GM12865 (cell line): ENCODE data around the gene SLC12A6.

Experiments used
- DNase-seq: peaks from one replicate; pipeline ENCODE4 v3.0.0; 2010; ENCODE audit warnings: low read depth
- H3K4me3 ChIP-seq: 2 replicates; pipeline ENCODE4 v1.5.1; 2011; ENCODE audit warnings: mild to moderate bottlenecking, low read depth, low read length, control low read depth
- CTCF ChIP-seq: IDR thresholded peaks from 2 replicates; pipeline ENCODE4 v1.5.1; 2011; ENCODE audit warnings: low read length, control low read depth, low read depth, inconsistent platforms; ENCODE audit not compliant: insufficient read depth; ENCODE audit errors: missing control alignments

The SLC12A6 gene

GRCh38 chr15:34223904-34224596 lies 113.5 kb downstream of the SLC12A6 start:
- DNase-seq: peak; percentile 20
- TF ChIP-seq CTCF: no peak
- peak overlapping the region; percentile 90 for H3K4me3 ChIP-seq

- H3K4me3 ChIP-seq: no peak overlapping the region
- no peak for DNase-seq
- no peak for TF ChIP-seq CTCF
Observed at GRCh38 chr15:34217587-34218225, 119.9 kb downstream of the SLC12A6 start.

- no peak for TF ChIP-seq CTCF
- DNase-seq: no peak
Observed at GRCh38 chr15:34216527-34217270, 120.9 kb downstream of the SLC12A6 start.

GRCh38 chr15:34214135-34214534 lies 123.4 kb downstream of the SLC12A6 start:
- no peak for TF ChIP-seq CTCF
- no peak overlapping the region for H3K4me3 ChIP-seq
- DNase-seq: no peak

More at GRCh38 chr15:34216527-34217270, 120.9 kb downstream of the SLC12A6 start:
- no peak overlapping the region for H3K4me3 ChIP-seq

- no peak for TF ChIP-seq CTCF
- H3K4me3 ChIP-seq: no peak overlapping the region
- no peak for DNase-seq
Observed at GRCh38 chr15:34213690-34214089, 123.9 kb downstream of the SLC12A6 start.

- peak; percentile 82 for TF ChIP-seq CTCF
- H3K4me3 ChIP-seq: peak within 1 kb of the TSS; percentile 98
- DNase-seq: peak; percentile 97
Observed at GRCh38 chr15:34209421-34210282, 127.9 kb downstream of the SLC12A6 start, which contains the start of gene KATNBL1. TSS of gene KATNBL1 (minus strand) at chr15:34210096. CDS start at chr15:34163676, 46,420 bp downstream.
